OCI-LY1 (cell line): Measurements from ENCODE around the gene CNOT2.

Experiments
- H2AFZ ChIP-seq: fragments of 200-600 bp; sonication (generic), shearing (Covaris generic); 2 replicates; pipeline ENCODE4 v1.6.0; 2014; ENCODE audit warnings: antibody characterized with exemption, mild to moderate bottlenecking, low read length
- H3F3A ChIP-seq: fragments of 200-600 bp; sonication (generic), shearing (Covaris generic); 2 replicates; pipeline ENCODE4 v1.6.0; 2014; ENCODE audit warnings: mild to moderate bottlenecking, antibody characterized with exemption, low read length, moderate library complexity; ENCODE audit not compliant: insufficient read depth
- H3K27ac ChIP-seq: fragments of 200-600 bp; sonication (generic); 2 replicates; pipeline ENCODE4 v1.5.1; 2014; ENCODE audit warnings: low read length, mixed run types, mild to moderate bottlenecking, low read depth; ENCODE audit not compliant: poor library complexity, severe bottlenecking
- H3K27me3 ChIP-seq: fragments of 200-600 bp; sonication (generic); 2 replicates; pipeline ENCODE4 v1.6.0; 2014; ENCODE audit warnings: antibody characterized with exemption, mild to moderate bottlenecking, low read length, moderate library complexity; ENCODE audit not compliant: insufficient read depth
- H3K36me3 ChIP-seq: fragments of 200-600 bp; sonication (generic); 2 replicates; pipeline ENCODE4 v1.6.1; 2014; ENCODE audit warnings: mild to moderate bottlenecking, antibody characterized with exemption, low read length, moderate library complexity, mixed read lengths; ENCODE audit not compliant: insufficient read depth
- H3K4me1 ChIP-seq: fragments of 200-600 bp; sonication (generic); 2 replicates; pipeline ENCODE4 v1.5.1; 2014; ENCODE audit warnings: mild to moderate bottlenecking, low read length, moderate library complexity; ENCODE audit not compliant: insufficient read depth, severe bottlenecking
- H3K4me2 ChIP-seq: fragments of 200-600 bp; sonication (generic), shearing (Covaris generic); 2 replicates; pipeline ENCODE4 v1.6.1; 2014; ENCODE audit warnings: low read length
- H3K4me3 ChIP-seq: fragments of 200-600 bp; sonication (generic); 2 replicates; pipeline ENCODE4 v1.5.1; 2014; ENCODE audit warnings: low read length, low read depth, mild to moderate bottlenecking, mixed read lengths; ENCODE audit not compliant: poor library complexity, severe bottlenecking
- H3K79me2 ChIP-seq: fragments of 200-600 bp; shearing (Covaris generic); 2 replicates; pipeline ENCODE4 v1.6.1; 2016; ENCODE audit warnings: mixed run types, low read length, mixed read lengths; ENCODE audit not compliant: insufficient read depth
- H3K9ac ChIP-seq: fragments of 200-600 bp; sonication (generic), shearing (Covaris generic); 2 replicates; pipeline ENCODE4 v1.6.1; 2014; ENCODE audit warnings: mild to moderate bottlenecking, low read length, mixed read lengths
- H3K9me2 ChIP-seq: fragments of 200-600 bp; sonication (generic), shearing (Covaris generic); 2 replicates; pipeline ENCODE4 v1.6.1; 2014; ENCODE audit warnings: low read depth, mild to moderate bottlenecking, low read length, mixed read lengths
- H3K9me3 ChIP-seq: fragments of 200-600 bp; shearing (Covaris generic); 2 replicates; pipeline ENCODE4 v1.6.1; 2014; ENCODE audit warnings: low read length, mixed read lengths
- H4K20me1 ChIP-seq: fragments of 200-600 bp; sonication (generic), shearing (Covaris generic); 2 replicates; pipeline ENCODE4 v1.6.0; 2016; ENCODE audit warnings: mild to moderate bottlenecking, low read length; ENCODE audit not compliant: insufficient read depth
- CTCF ChIP-seq: fragments of 200-600 bp; sonication (generic), shearing (Covaris generic); IDR thresholded peaks from 2 replicates; pipeline ENCODE4 v1.5.1; 2017; ENCODE audit warnings: mild to moderate bottlenecking, antibody characterized with exemption, low read length, moderate library complexity, mixed read lengths
- EZH2 ChIP-seq: fragments of 200-600 bp; sonication (generic), shearing (Covaris generic); IDR thresholded peaks from 2 replicates; pipeline ENCODE4 v1.8.0; 2017; ENCODE audit warnings: borderline replicate concordance, mixed run types, mild to moderate bottlenecking, antibody characterized with exemption, low read length, moderate library complexity, mixed read lengths

Gene CNOT2

DNA sequence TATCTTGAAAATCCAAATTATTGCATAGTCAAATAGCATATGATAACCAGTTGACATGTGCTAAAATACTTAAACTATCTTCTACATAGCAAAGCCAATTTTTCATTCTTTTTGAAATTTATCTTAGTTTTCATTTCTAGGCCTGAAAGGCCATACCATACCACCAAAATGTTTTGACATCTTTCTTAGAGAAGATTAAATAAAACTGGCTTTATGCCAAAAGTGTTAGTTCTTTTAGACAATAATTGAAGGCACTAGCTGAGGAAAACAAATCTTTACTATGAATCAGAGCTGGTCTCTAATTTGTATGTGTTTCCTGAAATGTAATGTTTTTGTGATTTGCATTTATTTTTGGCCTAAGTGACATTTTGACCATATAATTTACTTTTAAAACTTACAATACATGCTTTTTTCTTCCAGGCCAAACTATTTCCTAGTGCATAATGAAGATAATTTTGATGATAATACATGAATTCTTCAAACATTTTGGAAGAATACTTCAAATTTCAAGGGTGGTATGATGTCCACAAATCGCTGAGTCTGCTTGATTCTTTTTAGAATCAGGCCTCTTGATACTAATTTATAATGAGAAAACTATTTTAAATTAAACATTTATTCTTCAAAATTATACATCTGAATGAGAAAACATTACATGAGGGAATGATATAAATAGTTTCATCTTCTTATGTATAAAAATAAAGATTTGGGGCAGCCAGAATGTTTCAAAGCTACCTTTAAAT, 116.4 kb downstream of the CNOT2 start:
- Histone ChIP-seq H3K27me3 (no peaks in the 10 kb centered on the region), H3K9ac (no peak overlapping the region), H3F3A (peaks cover 4% of the 10 kb centered on the region; the same call in 1 of the 2 replicates), H3K9me2 (no peaks in the 10 kb centered on the region), H3K4me1 (peaks cover under 1% of the 10 kb centered on the region), H3K36me3 (peaks cover 15% of the 10 kb centered on the region; the same call in 1 of the 2 replicates), H2AFZ (no peak overlapping the region), H3K9me3 (no peaks in the 10 kb centered on the region), H3K27ac (no peak overlapping the region), H3K4me3 (no peak overlapping the region), H3K4me2 (no peak overlapping the region), H4K20me1 (no peaks in the 10 kb centered on the region), H3K79me2 (no peaks in the 10 kb centered on the region)
- no peak for TF ChIP-seq EZH2
- TF ChIP-seq CTCF, result no peak

DNA sequence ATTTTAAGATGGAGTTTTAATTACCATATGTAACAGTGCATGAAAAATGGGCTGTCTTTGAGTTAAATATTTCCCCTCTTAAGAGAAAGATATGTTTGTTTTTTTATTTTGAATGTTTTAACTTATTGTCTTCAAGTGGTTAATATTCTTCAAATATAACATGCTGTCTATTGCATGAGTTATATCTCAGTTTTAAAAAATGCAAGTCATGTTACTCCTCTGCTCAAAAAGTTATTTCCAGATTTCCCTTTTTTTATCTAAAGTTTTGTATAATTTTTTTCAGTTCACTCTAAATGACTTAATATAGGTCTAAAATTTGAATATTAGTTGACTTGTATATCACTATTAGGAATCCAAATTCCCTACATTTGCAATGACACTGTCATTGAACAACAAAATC, 117.0 kb downstream of the CNOT2 start:
- Histone ChIP-seq H2AFZ (no peak overlapping the region), H3K79me2 (no peaks in the 10 kb centered on the region), H3K9me3 (no peaks in the 10 kb centered on the region), H3K27ac (no peak overlapping the region), H3K4me3 (no peak overlapping the region), H3F3A (peaks cover 4% of the 10 kb centered on the region; the same call in 1 of the 2 replicates), H3K27me3 (no peaks in the 10 kb centered on the region), H3K36me3 (peaks cover 9% of the 10 kb centered on the region; the same call in 1 of the 2 replicates), H3K9me2 (no peaks in the 10 kb centered on the region), H3K4me2 (no peak overlapping the region), H4K20me1 (no peaks in the 10 kb centered on the region), H3K9ac (no peak overlapping the region), H3K4me1 (peaks cover 6% of the 10 kb centered on the region)
- no peak for TF ChIP-seq EZH2
- TF ChIP-seq CTCF, result no peak

DNA sequence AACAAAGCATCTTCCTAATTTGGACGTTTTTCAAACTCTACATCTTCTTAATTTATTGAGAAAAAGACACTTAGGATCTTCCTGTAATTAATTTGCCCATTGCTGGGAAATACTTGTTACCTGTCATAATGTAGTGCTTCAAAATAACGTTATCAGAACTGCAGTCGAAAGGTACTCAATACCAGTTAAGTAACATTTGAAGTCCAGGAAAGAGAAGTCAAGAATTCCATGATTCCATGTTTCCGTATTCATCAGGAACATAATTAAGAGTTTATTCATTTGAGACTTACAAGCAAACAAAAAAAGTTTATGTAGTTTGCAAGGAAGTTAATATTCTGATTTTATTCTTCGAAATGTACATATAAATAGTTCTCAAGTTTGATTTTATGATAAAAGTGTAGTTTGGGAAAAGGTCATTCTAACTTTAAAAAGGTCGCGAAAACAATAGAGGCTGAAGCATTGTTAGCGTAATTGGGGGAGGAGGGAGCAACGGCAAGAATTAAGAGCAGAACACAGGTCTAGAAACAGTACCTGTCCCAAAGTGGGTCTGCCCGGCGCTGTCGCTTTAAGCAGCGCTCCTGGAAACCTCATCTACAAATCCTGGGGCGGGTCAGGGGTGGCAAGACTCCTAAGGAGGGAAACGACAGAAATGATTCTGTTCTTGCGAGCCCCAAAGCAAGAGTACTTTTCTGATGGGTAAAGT, 121.6 kb downstream of the CNOT2 start:
- TF ChIP-seq EZH2, result no peak
- no peak for TF ChIP-seq CTCF
- Histone ChIP-seq H3K4me1 (peaks cover 27% of the 10 kb centered on the region), H3K4me3 (peak overlapping the region; percentile 85), H3K4me2 (peak overlapping the region; percentile 70), H3F3A (peaks cover 4% of the 10 kb centered on the region; the same call in 1 of the 2 replicates), H4K20me1 (no peaks in the 10 kb centered on the region), H3K36me3 (no peaks in the 10 kb centered on the region), H3K9ac (peak overlapping the region; percentile 78; the same call in 1 of the 2 replicates), H3K9me3 (no peaks in the 10 kb centered on the region), H3K27ac (no peak overlapping the region), H2AFZ (no peak overlapping the region), H3K79me2 (peaks cover 28% of the 10 kb centered on the region), H3K9me2 (no peaks in the 10 kb centered on the region), H3K27me3 (no peaks in the 10 kb centered on the region)
